T-helper 2 cell treated with Interferon-gamma antibody and Interleukin-4, amounts not matched to agents 5 μg/mL and 100 μg/mL, for 36 hours (primary cell): ENCODE data around the gene ASPG.

ENCODE experiments used
- DNase-seq: peaks from one replicate; pipeline ENCODE4 v3.0.0; 2021; ENCODE audit warnings: low spot score
- H3K27ac Mint-ChIP-seq: one replicate; pipeline ENCODE4 v1.8.0; 2021; ENCODE audit warnings: mild to moderate bottlenecking, mixed read lengths
- H3K27me3 Mint-ChIP-seq: one replicate; pipeline ENCODE4 v1.8.0; 2021; ENCODE audit warnings: low read depth, mixed read lengths
- H3K36me3 Mint-ChIP-seq: one replicate; pipeline ENCODE4 v1.8.0; 2021; ENCODE audit warnings: low read depth, mixed read lengths
- H3K4me1 Mint-ChIP-seq: one replicate; pipeline ENCODE4 v1.8.0; 2021; ENCODE audit warnings: low read depth, mixed read lengths
- H3K4me3 Mint-ChIP-seq: one replicate; pipeline ENCODE4 v1.8.0; 2022; ENCODE audit warnings: mild to moderate bottlenecking, moderate library complexity, mixed read lengths
- H3K9me3 Mint-ChIP-seq: one replicate; pipeline ENCODE4 v1.8.0; 2021; ENCODE audit warnings: mixed read lengths

The ASPG gene

DNA sequence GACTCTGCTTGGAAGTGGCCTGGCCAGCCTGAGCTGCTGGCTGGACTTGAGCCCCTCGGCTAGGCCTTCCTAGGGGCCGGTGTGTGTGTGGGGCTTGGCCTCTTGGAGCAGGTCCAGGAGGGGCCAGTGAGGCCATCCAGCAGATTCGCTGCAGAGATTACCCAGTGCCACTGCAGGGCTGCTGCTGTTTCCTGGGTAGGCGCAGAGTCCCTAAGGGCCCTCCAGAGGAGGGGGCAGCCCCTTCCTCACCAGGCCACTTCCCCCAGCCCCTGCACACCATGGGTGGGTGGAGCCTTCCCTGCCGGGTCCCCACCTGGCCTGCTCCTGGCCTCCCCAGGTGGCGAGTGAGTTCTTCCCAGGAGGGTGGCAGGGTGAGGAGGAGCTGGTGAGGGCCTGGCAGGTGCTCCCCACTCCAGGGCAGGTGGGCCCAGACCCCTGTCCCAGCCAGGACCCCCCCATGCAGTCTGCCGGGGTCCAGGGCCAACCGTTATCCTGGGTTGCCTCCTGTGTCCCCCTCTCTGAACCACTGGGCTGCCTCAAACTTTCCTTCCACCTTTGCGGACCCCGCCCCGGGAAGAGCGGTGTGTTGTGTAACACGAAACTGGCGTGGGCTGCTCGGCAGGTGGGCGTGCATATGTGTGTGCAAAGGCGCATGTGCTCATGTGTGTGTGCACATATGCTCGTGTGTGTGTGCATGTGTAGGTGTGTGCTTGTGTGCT, 25.1 kb downstream of the ASPG start:
- Mint-ChIP-seq H3K4me1 (no peaks in the 10 kb centered on the region), H3K27ac (no peak overlapping the region), H3K4me3 (no peak overlapping the region), H3K27me3 (peaks cover 6% of the 10 kb centered on the region), H3K9me3 (no peaks in the 10 kb centered on the region), H3K36me3 (no peaks in the 10 kb centered on the region)
- DNase-seq: no peak

DNA sequence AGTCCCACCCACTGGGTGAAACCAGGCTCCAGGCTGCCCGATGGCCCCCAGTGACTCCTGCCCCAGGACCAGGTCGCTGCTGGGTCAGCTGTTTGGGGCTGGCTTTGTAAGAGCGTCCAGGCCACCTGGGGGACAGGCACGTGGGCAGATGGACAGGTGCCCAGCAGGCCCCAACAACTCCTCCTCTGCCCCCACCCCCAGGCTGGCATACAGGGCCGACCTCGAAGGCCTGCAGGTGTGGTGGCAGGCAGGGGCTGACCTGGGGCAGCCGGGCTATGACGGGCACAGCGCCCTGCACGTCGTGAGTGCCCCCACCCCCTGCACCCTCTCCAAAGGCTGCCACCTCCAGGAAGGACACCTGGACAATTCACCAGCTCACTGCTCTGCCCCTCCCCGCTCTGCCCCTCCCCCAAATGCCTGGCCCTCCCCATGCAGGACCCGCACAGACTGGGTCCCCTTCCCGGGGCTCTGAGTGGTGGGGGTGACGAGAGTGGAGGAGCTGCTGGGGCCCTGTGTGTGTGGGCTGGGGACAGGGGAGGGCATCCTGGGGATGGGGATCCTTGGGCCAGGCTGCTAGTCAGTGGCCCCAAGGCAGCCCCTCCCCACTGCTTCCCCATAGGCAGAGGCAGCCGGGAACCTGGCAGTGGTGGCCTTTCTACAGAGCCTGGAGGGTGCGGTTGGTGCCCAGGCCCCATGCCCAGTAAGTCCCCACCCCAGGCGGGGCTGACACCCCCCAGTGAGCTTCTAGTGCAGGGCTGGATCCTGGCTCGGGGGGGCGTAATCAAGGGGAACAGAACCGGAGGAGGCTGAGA, 26.0 kb downstream of the ASPG start:
- H3K27me3 Mint-ChIP-seq: peaks cover 14% of the 10 kb centered on the region
- H3K27ac Mint-ChIP-seq: no peak overlapping the region
- H3K4me1 Mint-ChIP-seq: no peaks in the 10 kb centered on the region
- no peaks in the 10 kb centered on the region for H3K36me3 Mint-ChIP-seq
- DNase-seq: no peak
- H3K4me3 Mint-ChIP-seq: no peak overlapping the region
- no peaks in the 10 kb centered on the region for H3K9me3 Mint-ChIP-seq

DNA sequence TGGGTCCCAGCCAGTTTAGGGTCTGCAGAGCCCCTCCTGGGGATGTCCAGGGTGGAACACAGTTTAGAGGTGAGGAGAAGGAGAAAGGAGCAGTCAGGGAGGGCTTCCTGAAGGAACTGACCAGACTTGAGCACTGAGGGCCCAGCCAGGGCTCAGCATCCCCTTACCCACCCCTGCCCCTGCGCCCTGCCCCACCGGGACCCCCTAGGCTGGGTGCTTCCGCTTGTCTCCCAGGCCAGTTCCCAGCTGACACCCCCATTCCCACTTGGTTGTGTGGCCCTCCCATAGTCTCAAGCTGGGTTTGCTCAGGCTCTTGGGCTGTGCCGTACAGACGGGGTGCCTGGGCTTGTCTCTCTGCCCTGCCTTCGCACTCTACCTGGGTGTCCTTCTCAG, 26.6 kb downstream of the ASPG start:
- H3K4me1 Mint-ChIP-seq: no peaks in the 10 kb centered on the region
- no peak overlapping the region for H3K27ac Mint-ChIP-seq
- no peaks in the 10 kb centered on the region for H3K9me3 Mint-ChIP-seq
- no peak for DNase-seq
- H3K4me3 Mint-ChIP-seq: no peak overlapping the region
- H3K36me3 Mint-ChIP-seq: no peaks in the 10 kb centered on the region
- H3K27me3 Mint-ChIP-seq: peaks cover 14% of the 10 kb centered on the region

GRCh38 chr14:104112609-104113571, 27.4 kb downstream of the ASPG start:
- no peaks in the 10 kb centered on the region for H3K36me3 Mint-ChIP-seq
- no peak for DNase-seq
- H3K4me3 Mint-ChIP-seq: no peak overlapping the region
- H3K9me3 Mint-ChIP-seq: no peaks in the 10 kb centered on the region
- no peaks in the 10 kb centered on the region for H3K4me1 Mint-ChIP-seq
- no peak overlapping the region for H3K27ac Mint-ChIP-seq
- H3K27me3 Mint-ChIP-seq: peaks cover 14% of the 10 kb centered on the region

DNA sequence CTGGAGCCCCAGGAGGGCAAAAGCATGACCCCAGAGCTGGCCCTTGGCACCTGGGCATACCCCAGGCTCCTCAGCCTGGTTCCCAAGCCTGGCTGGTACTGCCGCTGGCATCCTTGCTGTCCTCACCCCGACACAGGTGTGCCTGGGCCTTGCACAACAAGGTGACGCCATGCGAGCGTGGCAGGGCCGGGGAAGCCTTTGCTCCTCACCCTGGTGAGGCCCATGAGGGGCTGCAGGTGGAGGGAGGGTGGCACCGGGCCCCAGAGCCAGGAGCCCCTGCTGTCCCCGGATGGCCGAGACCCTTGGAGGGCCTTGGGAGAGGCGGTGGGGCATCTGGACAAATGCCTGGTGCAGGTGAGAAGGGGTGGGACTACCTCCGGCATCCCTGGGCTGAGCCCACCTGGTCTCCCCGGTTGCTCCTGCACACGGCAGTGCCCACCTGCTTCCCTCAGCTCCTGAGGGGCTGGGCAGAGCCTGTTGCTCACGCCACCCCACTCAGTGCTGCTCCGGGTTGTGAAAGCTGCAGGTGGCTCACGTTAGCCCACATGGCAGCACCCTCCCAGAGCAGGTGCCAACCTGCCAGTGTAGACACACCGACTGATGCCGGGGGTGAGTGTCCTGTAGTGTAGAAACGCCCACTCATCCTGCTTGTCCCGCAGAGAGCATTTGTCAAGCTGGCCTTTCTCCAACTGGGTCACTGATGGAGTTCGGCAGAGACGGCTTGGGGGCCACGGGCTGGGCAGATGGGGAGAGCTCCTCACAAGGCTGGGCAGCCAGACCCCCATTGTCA, 28.3 kb downstream of the ASPG start:
- Mint-ChIP-seq H3K36me3 (no peaks in the 10 kb centered on the region), H3K9me3 (no peaks in the 10 kb centered on the region), H3K27me3 (peaks cover 14% of the 10 kb centered on the region), H3K4me1 (no peaks in the 10 kb centered on the region), H3K4me3 (no peak overlapping the region), H3K27ac (no peak overlapping the region)
- no peak for DNase-seq

- H3K4me3 Mint-ChIP-seq: no peak overlapping the region
Observed at GRCh38 chr14:104114421-104115130, 29.1 kb downstream of the ASPG start.

DNA sequence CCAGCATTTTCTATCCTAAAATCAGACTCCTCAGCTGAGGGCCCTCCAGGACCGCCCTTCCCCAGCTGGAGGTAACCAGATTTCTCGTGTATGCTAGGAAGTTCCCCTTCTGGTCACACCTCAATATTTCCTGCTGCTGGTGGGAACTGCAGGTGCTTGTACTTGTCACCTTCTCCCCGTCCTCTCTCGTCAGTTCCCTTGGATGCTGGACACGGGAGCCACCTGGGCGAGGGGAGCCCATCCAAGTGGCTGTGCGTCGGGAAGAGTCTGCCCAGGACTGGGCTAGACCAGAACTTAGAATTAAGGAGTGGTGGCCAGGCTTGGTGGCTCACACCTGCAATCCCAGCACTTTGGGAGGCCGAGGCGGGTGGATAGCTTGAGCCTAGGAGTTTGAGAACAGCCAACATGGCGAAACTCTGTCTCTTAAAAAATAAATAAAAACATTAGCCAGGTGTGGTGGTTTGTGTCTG, 29.7 kb downstream of the ASPG start:
- H3K4me1 Mint-ChIP-seq: no peaks in the 10 kb centered on the region
- no peak for DNase-seq
- no peak overlapping the region for H3K4me3 Mint-ChIP-seq
- H3K27ac Mint-ChIP-seq: no peak overlapping the region
- H3K36me3 Mint-ChIP-seq: no peaks in the 10 kb centered on the region
- H3K9me3 Mint-ChIP-seq: no peaks in the 10 kb centered on the region
- H3K27me3 Mint-ChIP-seq: peaks cover 16% of the 10 kb centered on the region

More at GRCh38 chr14:104114421-104115130, 29.1 kb downstream of the ASPG start:
- H3K9me3 Mint-ChIP-seq: no peaks in the 10 kb centered on the region
- H3K27me3 Mint-ChIP-seq: peaks cover 14% of the 10 kb centered on the region
- no peak for DNase-seq
- H3K27ac Mint-ChIP-seq: no peak overlapping the region
- H3K4me1 Mint-ChIP-seq: no peaks in the 10 kb centered on the region
- no peaks in the 10 kb centered on the region for H3K36me3 Mint-ChIP-seq

DNA sequence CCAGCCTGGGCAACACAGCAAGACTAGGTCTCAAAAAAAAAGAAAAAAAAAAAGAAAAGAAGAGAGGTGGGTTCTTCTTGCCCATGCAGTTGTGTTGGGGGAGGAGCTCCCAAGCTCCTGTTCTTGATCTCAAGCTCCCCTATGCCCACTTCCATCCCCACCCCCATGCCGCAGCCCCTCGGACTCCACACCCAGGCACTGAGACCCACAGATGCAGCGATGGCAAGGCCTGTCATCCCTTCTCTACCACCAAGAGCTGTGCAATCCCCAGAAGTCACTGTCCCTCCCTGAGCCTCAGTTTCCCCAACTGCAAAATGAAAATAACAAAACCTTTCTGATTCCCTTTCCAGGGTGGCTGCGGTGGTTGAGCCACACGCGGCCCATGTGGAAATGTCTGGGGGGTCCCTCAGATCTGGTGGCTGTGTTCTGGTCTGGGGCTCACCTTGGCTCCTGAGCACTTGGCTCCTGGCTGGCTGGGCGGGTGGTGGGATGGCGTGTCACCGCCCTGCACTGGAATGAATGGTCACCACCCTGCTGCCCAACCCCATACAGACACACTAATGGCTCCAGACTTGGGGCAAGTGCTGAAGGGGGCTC, 30.3 kb downstream of the ASPG start:
- Mint-ChIP-seq H3K36me3 (no peaks in the 10 kb centered on the region), H3K27ac (no peak overlapping the region), H3K9me3 (no peaks in the 10 kb centered on the region), H3K27me3 (peaks cover 20% of the 10 kb centered on the region), H3K4me3 (no peak overlapping the region), H3K4me1 (no peaks in the 10 kb centered on the region)
- no peak for DNase-seq

DNA sequence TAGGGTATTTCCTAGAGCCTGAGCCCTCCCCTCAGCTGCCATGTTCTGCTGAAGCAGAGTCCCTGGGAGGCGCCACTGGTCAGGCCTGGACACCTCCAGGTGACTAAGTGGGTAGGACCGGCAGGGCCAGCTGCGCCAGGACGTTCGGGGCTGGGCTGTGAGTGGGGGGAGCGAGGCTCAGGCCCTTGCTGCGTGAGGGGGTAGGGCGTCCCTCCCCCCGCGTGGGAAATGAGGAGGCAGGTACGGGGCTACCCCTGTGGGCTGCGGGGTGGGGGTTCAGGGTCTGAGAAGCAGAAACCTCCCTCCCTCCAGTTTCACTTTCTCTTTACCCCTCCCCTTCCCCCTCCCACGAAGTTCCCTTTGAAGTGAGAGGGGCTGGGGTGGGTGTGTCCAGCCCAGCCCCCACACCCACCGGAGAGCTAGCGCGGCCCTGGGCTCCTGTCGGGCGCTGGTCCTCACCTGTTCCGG, 30.8 kb downstream of the ASPG start:
- H3K27ac Mint-ChIP-seq: no peak overlapping the region
- H3K4me3 Mint-ChIP-seq: peak overlapping the region; percentile 38
- DNase-seq: no peak
- no peaks in the 10 kb centered on the region for H3K4me1 Mint-ChIP-seq
- H3K27me3 Mint-ChIP-seq: peaks cover 20% of the 10 kb centered on the region
- H3K9me3 Mint-ChIP-seq: no peaks in the 10 kb centered on the region
- no peaks in the 10 kb centered on the region for H3K36me3 Mint-ChIP-seq

DNA sequence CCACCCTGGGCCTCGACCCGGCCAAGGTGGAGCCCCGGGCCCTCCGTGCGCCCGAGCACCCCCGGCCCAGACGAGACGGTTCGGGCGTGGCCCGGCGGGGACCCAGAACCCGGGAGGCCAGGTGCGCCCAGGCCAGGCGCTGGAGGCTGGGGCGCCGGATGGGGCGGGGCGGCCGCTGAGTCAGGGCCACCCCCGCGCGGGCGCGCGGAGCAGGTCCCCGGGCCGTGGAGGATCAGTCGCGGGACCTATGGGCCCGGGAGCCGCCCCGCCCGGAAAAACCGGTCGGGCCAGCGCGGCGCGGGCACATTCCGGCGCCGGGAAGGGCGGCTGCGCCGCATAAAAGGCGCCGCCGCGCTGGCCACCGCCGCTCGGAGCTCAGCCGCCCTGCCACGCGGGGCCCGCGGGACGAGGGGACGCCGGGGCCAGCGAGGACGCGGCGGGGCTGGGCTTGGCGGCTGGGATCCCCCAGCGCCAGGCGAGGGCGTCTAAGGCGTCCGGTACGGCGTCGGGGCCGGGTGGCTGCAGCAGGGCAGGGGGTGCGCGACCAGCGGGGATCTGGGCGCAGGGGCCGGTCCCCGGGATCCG, 31.3 kb downstream of the ASPG start:
- no peak overlapping the region for H3K27ac Mint-ChIP-seq
- DNase-seq: no peak
- no peaks in the 10 kb centered on the region for H3K4me1 Mint-ChIP-seq
- no peaks in the 10 kb centered on the region for H3K36me3 Mint-ChIP-seq
- H3K27me3 Mint-ChIP-seq: peaks cover 20% of the 10 kb centered on the region
- H3K4me3 Mint-ChIP-seq: no peak overlapping the region
- H3K9me3 Mint-ChIP-seq: no peaks in the 10 kb centered on the region

GRCh38 chr14:104117341-104118005, 32.0 kb downstream of the ASPG start:
- Mint-ChIP-seq H3K4me1 (no peaks in the 10 kb centered on the region), H3K27ac (no peak overlapping the region), H3K27me3 (peaks cover 21% of the 10 kb centered on the region), H3K36me3 (no peaks in the 10 kb centered on the region), H3K9me3 (no peaks in the 10 kb centered on the region), H3K4me3 (no peak overlapping the region)
- DNase-seq: no peak
